Suprapubic skin (tissue), 4 donors: ENCODE measurements around the gene EFNA2. TPM values are rescaled to one million over a fixed set of nuclear protein-coding genes. Genes with fewer than 3 reads are reported as not detected.

Experiments
- DNase-seq, 2 donors: peaks; one replicate each; pipeline ENCODE4 v3.0.0-alpha.2; 2019; ENCODE audit warnings: low spot score in 2 of 2
- H3K27ac ChIP-seq: fragments of 200-600 bp; sonication (generic); one replicate; pipeline ENCODE4 v1.5.1; 2019
- H3K27me3 ChIP-seq: fragments of 200-600 bp; sonication (generic); one replicate; pipeline ENCODE4 v1.5.1; 2019
- H3K36me3 ChIP-seq: fragments of 200-600 bp; sonication (generic); one replicate; pipeline ENCODE4 v1.5.1; 2019
- H3K4me1 ChIP-seq: fragments of 200-600 bp; sonication (generic); one replicate; pipeline ENCODE4 v1.5.1; 2019
- H3K4me3 ChIP-seq: fragments of 200-600 bp; sonication (generic); one replicate; pipeline ENCODE4 v1.5.1; 2019; ENCODE audit warnings: mild to moderate bottlenecking
- H3K9me3 ChIP-seq: fragments of 200-600 bp; sonication (generic); one replicate; pipeline ENCODE4 v1.5.1; 2019
- CTCF ChIP-seq, 2 donors: fragments of 200-600 bp in 1 of 2; fragments of 450-650 bp in 1 of 2; sonication (generic) in 1 of 2; IDR thresholded peaks; one replicate each; pipeline ENCODE4 v1.5.1; 2016 to 2019; ENCODE audit warnings: antibody characterized with exemption in 2 of 2, mild to moderate bottlenecking in 1 of 2, moderate library complexity in 1 of 2
- EP300 ChIP-seq: sonication (generic); formaldehyde crosslinking; IDR thresholded peaks from one replicate; pipeline ENCODE4 v1.6.1; 2017; ENCODE audit warnings: antibody characterized with exemption
- POLR2A ChIP-seq, 2 donors: fragments of 450-650 bp; IDR thresholded peaks; one replicate each; pipeline ENCODE4 v1.6.1; 2017; ENCODE audit warnings: antibody characterized with exemption in 2 of 2, mild to moderate bottlenecking in 2 of 2, moderate library complexity in 2 of 2
- POLR2AphosphoS5 ChIP-seq, 3 donors: sonication (generic); formaldehyde crosslinking; IDR thresholded peaks; one replicate each; pipeline ENCODE4 v1.6.1; 2017; ENCODE audit warnings: antibody characterized with exemption in 3 of 3
- WGBS: methylation state at CpG from one replicate; pipeline ENCODE4 v1.1.5; 2018; 5-methylcytosine and 5-hydroxymethylcytosine counted together
- total RNA-seq, 4 donors: library from RNA; depleted of rRNA; stranded (reverse); fragments of >200 nt; gene quantifications; one replicate each; pipeline ENCODE4 v1.1.0, GENCODE V29; 2016

The EFNA2 gene
- total RNA-seq, 4 donors from 2014 or later = not detected

GRCh38 chr19:1271528-1272422 is 13.9 kb upstream of the EFNA2 start:
- DNase-seq = no peak
- WGBS = 77% methylated on average over 37 of the region's 37 CpGs

GRCh38 chr19:1272423-1273262 is 13.0 kb upstream of the EFNA2 start:
- Histone ChIP-seq H3K4me1 (peaks cover 83% of the 10 kb centered on the region), H3K36me3 (peaks cover 40% of the 10 kb centered on the region), H3K27me3 (no peaks in the 10 kb centered on the region), H3K27ac (peak overlapping the region; percentile 100), H3K9me3 (no peaks in the 10 kb centered on the region), H3K4me3 (no peak overlapping the region)
- TF ChIP-seq CTCF (IDR thresholded peaks at IDR 0.05) = no peak
- peak in 1 of 3 donors; percentile 12 for TF ChIP-seq POLR2AphosphoS5 (IDR thresholded peaks at IDR 0.05)
- no peak for DNase-seq
- WGBS = 76% methylated on average over 33 of the region's 33 CpGs

More at GRCh38 chr19:1271528-1272422, 13.9 kb upstream of the EFNA2 start:
- peak overlapping the region; percentile 100 for H3K27ac ChIP-seq
- TF ChIP-seq POLR2AphosphoS5 (IDR thresholded peaks at IDR 0.05) = no peak
- no peak for TF ChIP-seq CTCF (IDR thresholded peaks at IDR 0.05)
- no peak for TF ChIP-seq POLR2A (IDR thresholded peaks at IDR 0.05)
- TF ChIP-seq EP300 = no peak
- peaks cover 88% of the 10 kb centered on the region for H3K4me1 ChIP-seq
- no peaks in the 10 kb centered on the region for H3K9me3 ChIP-seq
- H3K36me3 ChIP-seq = peaks cover 40% of the 10 kb centered on the region
- peak overlapping the region; percentile 80 for H3K4me3 ChIP-seq
- H3K27me3 ChIP-seq = no peaks in the 10 kb centered on the region

- Histone ChIP-seq H3K36me3 (peaks cover 45% of the 10 kb centered on the region), H3K9me3 (no peaks in the 10 kb centered on the region), H3K4me3 (no peak overlapping the region), H3K27ac (peak overlapping the region; percentile 96), H3K4me1 (peaks cover 75% of the 10 kb centered on the region), H3K27me3 (no peaks in the 10 kb centered on the region)
- TF ChIP-seq CTCF (IDR thresholded peaks at IDR 0.05) (no peak), POLR2AphosphoS5 (IDR thresholded peaks at IDR 0.05) (no peak), POLR2A (IDR thresholded peaks at IDR 0.05) (no peak), EP300 (no peak)
- WGBS = 81% methylated on average over 25 of the region's 25 CpGs
- DNase-seq = no peak
Measured at GRCh38 chr19:1273263-1274041, 12.2 kb upstream of the EFNA2 start.

- Histone ChIP-seq H3K27me3 (no peaks in the 10 kb centered on the region), H3K27ac (peak overlapping the region; percentile 96), H3K36me3 (peaks cover 51% of the 10 kb centered on the region), H3K4me1 (peaks cover 70% of the 10 kb centered on the region), H3K9me3 (no peaks in the 10 kb centered on the region), H3K4me3 (peak overlapping the region; percentile 57)
- no peak for DNase-seq
- no peak for TF ChIP-seq POLR2AphosphoS5 (IDR thresholded peaks at IDR 0.05)
- no peak for TF ChIP-seq POLR2A (IDR thresholded peaks at IDR 0.05)
- no peak for TF ChIP-seq EP300
- no peak for TF ChIP-seq CTCF (IDR thresholded peaks at IDR 0.05)
- WGBS = 75% methylated on average over 10 of the region's 46 CpGs
Measured at GRCh38 chr19:1274081-1274851, 11.4 kb upstream of the EFNA2 start.
